LNCAP (cell line): ENCODE measurements around the gene NECTIN1.

Source experiments
- CTCF ChIP-seq: fragments of 450-650 bp; IDR thresholded peaks from 2 replicates; pipeline ENCODE4 v1.5.1; 2017; ENCODE audit warnings: mild to moderate bottlenecking

The NECTIN1 gene

DNA sequence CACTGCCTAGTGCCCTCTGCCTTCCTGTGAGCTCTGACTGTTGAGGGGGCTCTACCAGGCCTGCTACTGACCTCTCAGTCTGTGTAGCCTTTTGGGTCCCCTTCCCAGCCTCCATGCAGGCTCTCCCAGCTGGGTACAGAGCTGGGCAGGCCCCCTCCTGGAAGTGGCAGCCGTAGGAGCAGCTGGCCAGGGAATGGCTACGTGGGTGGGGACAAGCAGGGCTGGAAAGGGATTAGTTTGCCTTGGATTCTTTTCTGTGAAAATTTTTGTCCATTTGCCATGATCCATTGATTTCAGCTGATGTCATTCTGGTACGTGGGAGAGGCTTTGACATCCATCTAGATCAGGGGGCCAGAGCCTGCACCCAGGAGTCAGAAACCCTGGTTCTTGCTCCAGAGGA lies 23.9 kb upstream of the NECTIN1 start:
- no peak for TF ChIP-seq CTCF

GRCh38 chr11:119752345-119752871 lies 23.4 kb upstream of the NECTIN1 start:
- TF ChIP-seq CTCF, result no peak

DNA sequence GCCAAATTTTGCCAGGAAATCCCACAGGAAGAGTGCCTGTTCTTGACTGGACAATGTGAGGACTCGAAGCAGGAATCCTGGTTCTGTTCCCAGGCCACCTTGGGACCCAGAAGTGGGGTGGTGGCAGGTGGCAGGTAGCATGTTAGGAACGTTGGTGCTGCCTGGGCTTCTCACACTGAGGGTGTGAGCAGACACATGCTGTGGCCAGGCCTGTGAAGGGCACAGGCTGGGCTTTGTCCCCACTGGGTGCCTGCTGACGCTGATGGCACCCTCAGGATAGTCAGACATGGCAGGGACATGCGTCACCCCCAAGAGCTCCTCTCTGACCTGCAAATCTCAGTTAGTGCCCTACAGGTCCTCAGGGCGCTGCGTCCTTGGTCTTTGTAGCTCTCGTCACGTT lies 21.1 kb upstream of the NECTIN1 start:
- no peak for TF ChIP-seq CTCF

DNA sequence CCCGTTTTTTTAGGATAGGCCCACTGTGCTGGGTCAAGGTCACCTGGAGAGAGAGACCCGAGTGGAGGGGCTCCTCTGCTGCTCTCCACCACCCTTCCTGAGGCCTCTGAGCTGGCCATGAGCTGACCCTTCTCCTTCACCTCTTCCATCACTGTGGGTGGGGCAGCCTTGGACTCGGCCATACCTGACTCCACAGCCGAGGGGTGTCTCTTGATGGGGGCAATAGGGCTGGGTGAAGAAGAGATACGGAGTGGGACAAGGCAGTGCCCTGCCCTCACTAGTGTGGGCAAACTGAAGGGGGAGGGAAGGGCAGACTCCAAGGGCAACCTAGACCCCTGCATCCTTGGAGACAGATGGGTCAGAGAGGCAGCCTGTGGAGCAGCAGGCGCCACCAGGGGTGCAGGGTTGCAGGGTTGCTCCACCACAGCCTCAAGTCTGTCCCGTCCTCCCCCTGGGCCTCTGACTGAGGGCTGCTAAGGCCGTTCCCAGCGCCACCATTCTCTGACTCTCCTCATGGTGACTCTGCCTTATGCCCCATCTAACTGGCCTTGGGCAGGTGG lies 20.1 kb upstream of the NECTIN1 start:
- no peak for TF ChIP-seq CTCF

GRCh38 chr11:119747868-119748660 lies 19.1 kb upstream of the NECTIN1 start:
- no peak for TF ChIP-seq CTCF

DNA sequence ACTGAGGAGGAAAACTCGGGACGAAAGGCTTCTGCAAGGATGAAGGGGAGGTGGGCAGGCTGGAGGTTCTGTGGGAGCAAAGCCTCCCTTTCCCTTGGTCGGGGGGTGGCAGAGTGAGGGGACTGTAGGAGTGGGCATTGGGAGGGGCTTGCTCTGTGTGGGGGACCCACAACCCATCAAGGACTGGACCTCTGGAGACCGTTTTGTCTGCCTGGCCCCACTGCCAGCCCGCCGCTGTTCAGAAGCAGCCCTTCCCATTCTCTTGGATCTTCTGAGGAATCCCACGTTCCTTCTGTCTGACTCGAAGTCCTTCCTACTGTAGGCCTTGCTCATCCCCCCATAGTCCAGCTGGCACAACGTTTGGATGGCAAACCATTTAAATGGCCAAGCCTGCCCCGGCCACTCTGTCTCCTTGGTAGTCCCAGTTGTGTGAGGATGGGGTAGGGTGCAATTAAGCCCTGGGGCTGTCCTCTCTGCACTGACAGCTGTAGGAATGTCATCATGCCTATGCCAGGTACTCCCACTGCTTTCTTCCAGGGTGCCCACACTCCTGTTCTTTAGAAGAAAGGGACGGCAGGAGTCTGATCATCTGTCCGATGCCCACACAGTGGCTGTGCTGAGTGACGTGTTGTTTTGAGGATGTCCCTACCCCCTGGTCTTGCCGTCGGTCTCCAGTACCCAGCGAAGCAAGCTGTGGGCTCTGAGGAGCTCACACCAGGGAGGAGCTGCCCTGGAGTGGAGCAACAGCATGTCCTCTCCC lies 17.0 kb upstream of the NECTIN1 start:
- TF ChIP-seq CTCF, result no peak

- no peak for TF ChIP-seq CTCF
Observed at GRCh38 chr11:119745112-119745511, 16.1 kb upstream of the NECTIN1 start.
